Measurements from ENCODE around the gene ZSCAN25. TPM values are rescaled to one million over a fixed set of nuclear protein-coding genes. Genes with fewer than 3 reads are reported as not detected.

ZSCAN25 gene
- total RNA-seq, 3 donors from 2014 or later: 11.9 to 20.0 (median 18.5) TPM

DNA sequence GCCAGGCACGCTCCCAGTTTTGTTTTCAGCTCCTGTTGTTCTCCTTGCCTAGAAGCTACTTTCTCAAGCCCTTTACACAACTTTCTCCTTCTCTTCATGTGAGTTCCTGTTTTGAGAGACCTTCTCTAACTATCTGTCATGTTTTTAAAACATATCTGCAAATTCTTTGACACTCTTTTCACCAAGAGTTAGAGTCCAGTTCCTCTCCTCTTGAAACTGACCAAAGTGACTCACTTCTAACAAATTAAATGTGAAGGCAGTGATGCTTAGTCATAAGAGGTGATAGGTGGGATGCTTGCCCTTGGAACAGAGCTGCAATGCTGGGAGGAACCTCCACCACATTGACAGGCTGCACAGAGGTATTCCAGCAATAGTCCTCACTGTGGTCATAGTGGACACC lies 25.3 kb downstream of the ZSCAN25 start:
- no peak for DNase-seq
- Histone ChIP-seq H3K36me3 (ENCODE audit: low read depth) (no peaks in the 10 kb centered on the region), H3K4me1 (ENCODE audit: low read depth) (no peaks in the 10 kb centered on the region), H3K4me3 (no peak overlapping the region), H3K9me3 (no peaks in the 10 kb centered on the region)
- ATAC-seq: no peak
- intact Hi-C loops (cut with DNase I, micrococcal nuclease): no loop called here
- TF ChIP-seq, protein P1, sequence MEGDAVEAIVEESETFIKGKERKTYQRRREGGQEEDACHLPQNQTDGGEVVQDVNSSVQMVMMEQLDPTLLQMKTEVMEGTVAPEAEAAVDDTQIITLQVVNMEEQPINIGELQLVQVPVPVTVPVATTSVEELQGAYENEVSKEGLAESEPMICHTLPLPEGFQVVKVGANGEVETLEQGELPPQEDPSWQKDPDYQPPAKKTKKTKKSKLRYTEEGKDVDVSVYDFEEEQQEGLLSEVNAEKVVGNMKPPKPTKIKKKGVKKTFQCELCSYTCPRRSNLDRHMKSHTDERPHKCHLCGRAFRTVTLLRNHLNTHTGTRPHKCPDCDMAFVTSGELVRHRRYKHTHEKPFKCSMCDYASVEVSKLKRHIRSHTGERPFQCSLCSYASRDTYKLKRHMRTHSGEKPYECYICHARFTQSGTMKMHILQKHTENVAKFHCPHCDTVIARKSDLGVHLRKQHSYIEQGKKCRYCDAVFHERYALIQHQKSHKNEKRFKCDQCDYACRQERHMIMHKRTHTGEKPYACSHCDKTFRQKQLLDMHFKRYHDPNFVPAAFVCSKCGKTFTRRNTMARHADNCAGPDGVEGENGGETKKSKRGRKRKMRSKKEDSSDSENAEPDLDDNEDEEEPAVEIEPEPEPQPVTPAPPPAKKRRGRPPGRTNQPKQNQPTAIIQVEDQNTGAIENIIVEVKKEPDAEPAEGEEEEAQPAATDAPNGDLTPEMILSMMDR (IDR thresholded peaks at IDR 0.05): no peak

DNA sequence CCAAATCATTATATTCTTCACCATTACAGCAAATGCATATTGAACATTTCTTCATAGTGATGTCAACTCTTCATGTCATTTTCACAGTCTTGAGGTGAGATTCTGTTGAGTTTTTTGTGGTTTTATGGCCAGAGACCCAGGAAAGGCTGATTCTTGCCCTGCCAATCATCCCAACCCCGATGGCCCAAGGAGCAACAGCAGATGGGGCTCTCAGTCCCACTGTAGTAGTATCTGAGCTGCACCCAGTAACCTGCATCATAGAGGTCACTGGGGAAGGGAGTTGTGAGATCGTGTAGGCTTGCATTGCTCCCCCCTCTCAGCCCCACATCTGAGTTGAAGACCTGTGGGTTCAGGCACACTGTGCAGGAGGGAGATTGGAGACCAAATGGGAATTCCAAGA lies 26.7 kb downstream of the ZSCAN25 start:
- intact Hi-C loops (cut with DNase I, micrococcal nuclease): no loop called here
- H3K4me1 ChIP-seq (ENCODE audit: low read depth): no peaks in the 10 kb centered on the region
- ATAC-seq: no peak

DNA sequence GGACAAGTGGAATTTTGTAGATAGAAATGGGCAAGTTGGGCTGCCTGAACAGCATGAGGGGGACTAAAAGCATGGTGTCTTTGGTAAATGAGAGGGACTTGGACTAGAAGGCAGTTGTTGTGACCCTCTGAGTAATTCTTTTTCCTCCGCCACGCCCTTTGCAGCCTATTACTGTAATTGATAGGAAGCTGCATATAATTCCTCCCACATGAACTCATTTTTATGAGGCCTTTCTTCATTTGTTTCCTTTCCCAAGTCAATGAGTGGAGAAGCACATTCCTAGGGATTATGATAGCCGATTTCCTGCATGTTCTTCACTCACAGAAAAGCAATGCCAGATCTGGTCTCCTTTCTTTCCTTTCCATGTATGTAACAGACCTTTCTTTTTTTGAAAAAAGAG lies 27.7 kb downstream of the ZSCAN25 start:
- H3K4me1 ChIP-seq (ENCODE audit: low read depth): no peaks in the 10 kb centered on the region
- H3K36me3 ChIP-seq (ENCODE audit: low read depth): no peaks in the 10 kb centered on the region
- TF ChIP-seq, protein P1 (IDR thresholded peaks at IDR 0.05): no peak
- H3K4me3 ChIP-seq: no peak overlapping the region
- no peak for ATAC-seq
- H3K9me3 ChIP-seq: no peaks in the 10 kb centered on the region
- intact Hi-C loops (cut with DNase I, micrococcal nuclease): no loop called here
- no peak for DNase-seq

More for the DNA sequence above, 26.7 kb downstream of the ZSCAN25 start:
- Histone ChIP-seq H3K36me3 (ENCODE audit: low read depth) (no peaks in the 10 kb centered on the region), H3K4me3 (no peak overlapping the region), H3K9me3 (no peaks in the 10 kb centered on the region)
- no peak for DNase-seq
- TF ChIP-seq, protein P1 (IDR thresholded peaks at IDR 0.05): no peak

DNA sequence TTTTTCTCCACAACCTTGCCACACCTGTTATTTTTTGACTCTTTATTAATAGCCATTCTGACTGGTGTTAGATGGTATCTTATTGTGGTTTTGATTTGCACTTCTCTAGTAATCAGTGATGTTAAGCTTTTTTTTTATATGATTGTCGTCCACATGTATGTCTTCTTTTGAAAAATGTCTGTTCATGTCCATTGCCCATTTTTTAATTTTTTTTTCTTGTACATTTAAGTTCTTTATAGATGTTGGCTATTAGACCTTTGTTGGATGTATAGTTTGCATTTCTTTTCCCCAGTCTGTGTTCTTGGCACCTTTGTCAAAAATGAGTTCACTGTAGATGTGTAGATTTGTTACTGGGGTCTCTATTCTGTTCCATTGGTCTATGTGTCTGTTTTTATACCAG lies 28.8 kb downstream of the ZSCAN25 start:
- no peak for ATAC-seq
- no peaks in the 10 kb centered on the region for H3K4me1 ChIP-seq (ENCODE audit: low read depth)
- TF ChIP-seq, protein P1 (IDR thresholded peaks at IDR 0.05): no peak

DNA sequence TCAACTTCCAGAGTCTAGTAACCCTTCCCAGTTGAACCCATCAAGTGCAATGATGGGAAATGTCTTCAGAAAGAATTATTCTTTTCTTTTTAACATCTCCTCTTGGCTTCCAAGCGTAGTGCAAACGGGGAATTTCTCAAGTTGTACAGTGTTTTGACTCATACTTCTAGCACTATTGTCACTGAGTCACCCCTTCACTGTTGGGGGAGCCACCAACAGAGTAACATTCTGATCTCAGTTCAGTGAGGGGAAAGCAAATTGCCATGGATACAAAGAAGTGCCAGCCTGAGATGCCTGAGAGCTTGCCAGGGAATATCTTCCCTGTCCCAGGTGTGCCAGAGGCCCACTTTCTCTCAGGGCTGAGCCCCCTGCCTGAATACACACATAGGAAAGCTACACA lies 32.1 kb downstream of the ZSCAN25 start:
- DNase-seq: no peak
- TF ChIP-seq, protein P1 (IDR thresholded peaks at IDR 0.05): no peak
- H3K4me1 ChIP-seq (ENCODE audit: low read depth): no peaks in the 10 kb centered on the region
- ATAC-seq: no peak
- H3K36me3 ChIP-seq (ENCODE audit: low read depth): no peaks in the 10 kb centered on the region
- H3K4me3 ChIP-seq: no peak overlapping the region
- no peaks in the 10 kb centered on the region for H3K9me3 ChIP-seq
- intact Hi-C loops (cut with DNase I, micrococcal nuclease): no loop called here

More for the DNA sequence above, 28.8 kb downstream of the ZSCAN25 start:
- no peak for DNase-seq
- Histone ChIP-seq H3K36me3 (ENCODE audit: low read depth) (no peaks in the 10 kb centered on the region), H3K4me3 (no peak overlapping the region), H3K9me3 (no peaks in the 10 kb centered on the region)
- intact Hi-C loops (cut with DNase I, micrococcal nuclease): no loop called here

DNA sequence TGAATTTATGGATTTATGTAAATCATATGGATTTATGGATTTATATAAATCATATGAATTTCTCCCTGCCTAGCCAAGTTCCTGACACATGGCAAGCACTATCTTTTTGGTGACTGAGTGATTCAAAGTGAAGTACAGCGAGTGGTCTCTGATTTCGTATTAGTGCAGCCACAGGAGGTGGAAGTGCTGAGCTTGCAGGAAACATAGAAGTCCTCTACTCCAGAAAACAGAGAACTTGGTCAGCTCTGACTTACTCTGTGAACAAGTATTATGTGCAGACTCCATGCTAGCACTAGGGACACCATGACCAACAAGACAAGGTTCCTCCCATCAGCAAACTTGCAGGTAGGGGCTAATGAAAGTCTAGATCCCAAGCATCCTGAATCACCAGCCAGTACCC lies 34.5 kb downstream of the ZSCAN25 start:
- intact Hi-C loops (cut with DNase I, micrococcal nuclease): no loop called here
- no peaks in the 10 kb centered on the region for H3K36me3 ChIP-seq (ENCODE audit: low read depth)
- ATAC-seq (no peak), DNase-seq (no peak)
- H3K9me3 ChIP-seq: peaks cover 4% of the 10 kb centered on the region
- TF ChIP-seq, protein P1 (IDR thresholded peaks at IDR 0.05): no peak
- no peaks in the 10 kb centered on the region for H3K4me1 ChIP-seq (ENCODE audit: low read depth)
- H3K4me3 ChIP-seq: no peak overlapping the region

All from mucosa of descending colon (tissue), 3 donors.